OCI-LY1 (cell line): Measurements from ENCODE around the gene ADGRG2.

Source experiments
- H2AFZ ChIP-seq: fragments of 200-600 bp; sonication (generic), shearing (Covaris generic); 2 replicates; pipeline ENCODE4 v1.6.0; 2014; ENCODE audit warnings: antibody characterized with exemption, mild to moderate bottlenecking, low read length
- H3F3A ChIP-seq: fragments of 200-600 bp; sonication (generic), shearing (Covaris generic); 2 replicates; pipeline ENCODE4 v1.6.0; 2014; ENCODE audit warnings: mild to moderate bottlenecking, antibody characterized with exemption, low read length, moderate library complexity; ENCODE audit not compliant: insufficient read depth
- H3K27ac ChIP-seq: fragments of 200-600 bp; sonication (generic); 2 replicates; pipeline ENCODE4 v1.5.1; 2014; ENCODE audit warnings: low read length, mixed run types, mild to moderate bottlenecking, low read depth; ENCODE audit not compliant: poor library complexity, severe bottlenecking
- H3K27me3 ChIP-seq: fragments of 200-600 bp; sonication (generic); 2 replicates; pipeline ENCODE4 v1.6.0; 2014; ENCODE audit warnings: antibody characterized with exemption, mild to moderate bottlenecking, low read length, moderate library complexity; ENCODE audit not compliant: insufficient read depth
- H3K36me3 ChIP-seq: fragments of 200-600 bp; sonication (generic); 2 replicates; pipeline ENCODE4 v1.6.1; 2014; ENCODE audit warnings: mild to moderate bottlenecking, antibody characterized with exemption, low read length, moderate library complexity, mixed read lengths; ENCODE audit not compliant: insufficient read depth
- H3K4me1 ChIP-seq: fragments of 200-600 bp; sonication (generic); 2 replicates; pipeline ENCODE4 v1.5.1; 2014; ENCODE audit warnings: mild to moderate bottlenecking, low read length, moderate library complexity; ENCODE audit not compliant: insufficient read depth, severe bottlenecking
- H3K4me2 ChIP-seq: fragments of 200-600 bp; sonication (generic), shearing (Covaris generic); 2 replicates; pipeline ENCODE4 v1.6.1; 2014; ENCODE audit warnings: low read length
- H3K4me3 ChIP-seq: fragments of 200-600 bp; sonication (generic); 2 replicates; pipeline ENCODE4 v1.5.1; 2014; ENCODE audit warnings: low read length, low read depth, mild to moderate bottlenecking, mixed read lengths; ENCODE audit not compliant: poor library complexity, severe bottlenecking
- H3K79me2 ChIP-seq: fragments of 200-600 bp; shearing (Covaris generic); 2 replicates; pipeline ENCODE4 v1.6.1; 2016; ENCODE audit warnings: mixed run types, low read length, mixed read lengths; ENCODE audit not compliant: insufficient read depth
- H3K9ac ChIP-seq: fragments of 200-600 bp; sonication (generic), shearing (Covaris generic); 2 replicates; pipeline ENCODE4 v1.6.1; 2014; ENCODE audit warnings: mild to moderate bottlenecking, low read length, mixed read lengths
- H3K9me2 ChIP-seq: fragments of 200-600 bp; sonication (generic), shearing (Covaris generic); 2 replicates; pipeline ENCODE4 v1.6.1; 2014; ENCODE audit warnings: low read depth, mild to moderate bottlenecking, low read length, mixed read lengths
- H3K9me3 ChIP-seq: fragments of 200-600 bp; shearing (Covaris generic); 2 replicates; pipeline ENCODE4 v1.6.1; 2014; ENCODE audit warnings: low read length, mixed read lengths
- H4K20me1 ChIP-seq: fragments of 200-600 bp; sonication (generic), shearing (Covaris generic); 2 replicates; pipeline ENCODE4 v1.6.0; 2016; ENCODE audit warnings: mild to moderate bottlenecking, low read length; ENCODE audit not compliant: insufficient read depth
- CTCF ChIP-seq: fragments of 200-600 bp; sonication (generic), shearing (Covaris generic); IDR thresholded peaks from 2 replicates; pipeline ENCODE4 v1.5.1; 2017; ENCODE audit warnings: mild to moderate bottlenecking, antibody characterized with exemption, low read length, moderate library complexity, mixed read lengths
- EZH2 ChIP-seq: fragments of 200-600 bp; sonication (generic), shearing (Covaris generic); IDR thresholded peaks from 2 replicates; pipeline ENCODE4 v1.8.0; 2017; ENCODE audit warnings: borderline replicate concordance, mixed run types, mild to moderate bottlenecking, antibody characterized with exemption, low read length, moderate library complexity, mixed read lengths

Gene ADGRG2

DNA sequence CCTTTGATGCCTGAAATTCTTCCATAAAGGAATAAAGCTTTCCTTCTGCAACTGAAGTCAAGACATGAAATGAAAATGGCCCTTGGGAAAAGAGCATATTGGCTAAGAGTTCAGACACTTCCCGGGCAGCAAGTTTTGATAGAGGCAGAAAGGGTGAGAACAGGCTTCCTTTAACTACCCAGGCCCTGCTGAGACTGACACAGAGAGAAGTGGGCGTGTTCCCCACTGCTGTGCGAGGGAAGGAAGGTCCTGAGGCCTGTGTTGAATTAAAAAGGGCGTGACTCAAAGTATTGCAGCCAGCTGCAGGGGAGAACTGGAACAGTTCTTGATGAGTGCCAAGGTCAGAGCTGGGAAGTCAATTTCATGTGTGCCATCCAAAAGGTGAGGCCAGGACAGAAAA, 33.9 kb upstream of the ADGRG2 start:
- TF ChIP-seq CTCF = no peak
- no peak for TF ChIP-seq EZH2

DNA sequence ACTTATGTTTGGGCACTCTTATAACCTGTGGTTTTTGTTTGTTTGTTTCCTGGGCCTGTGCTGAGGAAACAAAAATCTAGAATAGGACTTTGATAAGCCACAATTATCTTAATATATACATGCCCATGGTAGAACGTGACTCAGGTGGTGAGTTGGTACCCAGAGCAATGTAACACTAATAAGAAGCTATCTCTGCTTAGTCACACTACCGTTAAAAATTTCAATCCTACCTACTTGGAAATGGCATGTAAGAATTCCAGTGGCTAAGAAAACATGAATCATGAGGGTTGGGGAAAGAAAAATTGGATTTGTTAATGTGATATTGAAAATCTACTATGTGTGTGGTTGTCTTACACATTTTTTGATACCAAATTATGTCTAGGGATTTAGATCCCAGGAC, 30.5 kb upstream of the ADGRG2 start:
- no peak overlapping the region for H3K4me2 ChIP-seq
- H3K36me3 ChIP-seq = no peaks in the 10 kb centered on the region
- H4K20me1 ChIP-seq = no peaks in the 10 kb centered on the region
- H2AFZ ChIP-seq = no peak overlapping the region
- no peaks in the 10 kb centered on the region for H3K79me2 ChIP-seq
- no peak overlapping the region for H3K4me3 ChIP-seq
- H3K4me1 ChIP-seq = no peaks in the 10 kb centered on the region
- no peaks in the 10 kb centered on the region for H3F3A ChIP-seq
- no peak for TF ChIP-seq EZH2
- no peak for TF ChIP-seq CTCF
- no peak overlapping the region for H3K9ac ChIP-seq
- H3K9me2 ChIP-seq = no peaks in the 10 kb centered on the region
- no peaks in the 10 kb centered on the region for H3K9me3 ChIP-seq
- H3K27ac ChIP-seq = no peak overlapping the region
- H3K27me3 ChIP-seq = no peaks in the 10 kb centered on the region

More for the DNA sequence above, 33.9 kb upstream of the ADGRG2 start:
- Histone ChIP-seq H4K20me1 (no peaks in the 10 kb centered on the region), H3K4me2 (no peak overlapping the region), H3K9me3 (no peaks in the 10 kb centered on the region), H3K27me3 (no peaks in the 10 kb centered on the region), H3K36me3 (no peaks in the 10 kb centered on the region), H3F3A (no peaks in the 10 kb centered on the region), H3K27ac (no peak overlapping the region), H3K4me3 (no peak overlapping the region), H2AFZ (no peak overlapping the region), H3K9ac (no peak overlapping the region), H3K4me1 (no peaks in the 10 kb centered on the region), H3K79me2 (no peaks in the 10 kb centered on the region), H3K9me2 (no peaks in the 10 kb centered on the region)

DNA sequence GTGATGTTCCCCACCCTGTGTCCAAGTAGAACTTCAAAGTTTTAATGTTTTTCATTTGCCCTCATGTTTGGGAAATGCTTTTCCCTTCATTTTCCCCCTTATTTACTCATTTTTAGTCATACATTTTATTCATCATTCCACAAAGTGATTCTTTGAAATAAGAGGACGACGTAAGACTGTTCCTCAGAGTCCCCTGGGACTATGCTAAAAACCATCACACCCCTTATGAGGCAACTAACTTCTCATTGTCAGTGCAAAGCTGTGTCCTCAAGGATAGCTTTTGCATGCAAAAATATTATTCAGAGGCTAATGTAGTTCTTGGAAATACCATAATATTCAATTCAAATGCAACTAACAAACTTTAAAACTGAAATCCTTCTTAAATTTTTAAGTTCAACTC, 14.8 kb upstream of the ADGRG2 start:
- H2AFZ ChIP-seq = no peak overlapping the region
- H3K27me3 ChIP-seq = no peaks in the 10 kb centered on the region
- no peak overlapping the region for H3K9ac ChIP-seq
- H3F3A ChIP-seq = no peaks in the 10 kb centered on the region
- no peaks in the 10 kb centered on the region for H3K4me1 ChIP-seq
- no peaks in the 10 kb centered on the region for H3K9me2 ChIP-seq
- H4K20me1 ChIP-seq = no peaks in the 10 kb centered on the region
- TF ChIP-seq CTCF = no peak
- no peak for TF ChIP-seq EZH2
- H3K4me3 ChIP-seq = no peak overlapping the region
- H3K9me3 ChIP-seq = no peaks in the 10 kb centered on the region
- H3K36me3 ChIP-seq = no peaks in the 10 kb centered on the region
- no peaks in the 10 kb centered on the region for H3K79me2 ChIP-seq
- H3K4me2 ChIP-seq = no peak overlapping the region
- no peak overlapping the region for H3K27ac ChIP-seq
